Anterior cingulate cortex (tissue), 58 donors: Measurements from ENCODE around the gene SLC7A10.
A peak's percentile ranks its signal among the peaks of the same experiment; 100 is the strongest.
"Not testable (repeated sequence)": the region's sequence is repeated elsewhere in the genome, so short reads cannot be mapped to it uniquely, and the experiment has no call there.

Experiments
- DNase-seq, 58 donors: peaks; one replicate each; lab custom pipeline; 2025; lab: John Stamatoyannopoulos, UW

The SLC7A10 gene

DNA sequence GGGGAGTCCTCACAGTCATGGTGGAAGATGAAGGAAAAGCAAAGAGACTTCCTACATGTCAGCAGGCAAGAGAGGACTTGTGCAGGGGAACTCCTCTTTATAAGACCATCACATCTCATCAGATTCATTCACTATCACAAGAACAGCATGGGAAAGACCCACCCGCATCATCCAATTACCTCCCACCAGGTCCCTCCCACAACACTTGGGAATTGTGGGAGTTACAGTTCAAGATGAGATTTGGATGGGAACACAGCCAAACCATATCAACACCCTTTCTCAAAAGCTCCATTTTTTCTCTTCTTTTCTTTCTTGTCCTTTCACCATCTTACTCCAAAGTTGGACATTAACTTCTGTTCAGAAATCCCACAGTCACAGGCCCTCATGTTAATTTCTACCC lies 36.2 kb downstream of the SLC7A10 start:
- no peak for DNase-seq

DNA sequence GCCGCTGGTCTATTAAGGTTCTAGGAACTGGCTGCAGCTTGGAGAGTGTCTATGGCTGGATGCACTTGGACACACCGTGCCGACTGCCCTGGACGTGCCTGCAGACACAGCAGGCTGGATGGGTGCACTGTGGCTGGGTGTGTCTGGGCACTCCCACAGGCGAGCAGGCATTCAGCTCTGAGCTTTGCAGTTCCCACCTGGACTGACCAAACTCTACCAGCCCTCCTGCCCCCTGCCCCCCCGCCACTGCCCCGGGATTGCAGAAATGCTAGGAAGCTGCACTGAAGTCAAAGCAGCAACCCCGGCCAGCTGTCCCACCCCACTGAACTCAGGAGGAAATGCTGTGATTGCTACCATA lies 38.5 kb downstream of the SLC7A10 start:
- no peak for DNase-seq

DNA sequence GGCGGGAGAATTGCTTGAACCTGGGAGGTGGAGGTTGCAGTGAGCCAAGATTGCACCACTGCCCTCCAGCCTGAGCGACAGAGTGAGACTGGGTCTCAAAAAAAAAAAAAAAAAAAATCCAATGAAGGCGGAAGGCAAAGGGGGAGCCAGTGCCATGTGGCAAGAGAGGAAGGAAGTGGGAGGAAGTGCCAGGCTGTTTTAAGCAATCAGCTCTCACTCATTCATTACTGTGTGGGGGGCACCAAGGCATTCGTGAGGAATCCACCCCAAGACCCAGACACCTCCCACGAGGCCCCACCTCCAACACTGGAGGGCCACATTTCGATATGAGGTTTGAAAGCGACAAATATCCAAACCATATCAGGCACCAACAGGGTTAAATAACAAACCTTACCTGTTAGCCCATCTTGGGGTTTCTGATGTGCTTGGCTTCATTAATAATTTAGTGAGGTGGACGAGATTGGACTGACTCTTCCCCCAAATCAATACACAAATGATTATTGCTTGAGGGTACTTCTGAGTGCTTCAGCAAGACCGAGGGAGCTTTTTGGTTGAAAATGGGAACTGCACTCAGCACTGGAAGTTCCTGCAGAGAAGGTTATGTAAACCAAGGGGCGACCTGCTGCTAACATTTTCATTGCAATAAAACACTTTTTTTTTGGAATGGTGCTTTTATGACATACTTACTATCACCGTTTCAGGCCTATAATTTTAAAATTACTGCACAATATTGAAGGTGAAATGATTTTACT lies 39.0 kb downstream of the SLC7A10 start:
- peak in 2 of 58 donors; percentile 10 to 32 for DNase-seq

DNA sequence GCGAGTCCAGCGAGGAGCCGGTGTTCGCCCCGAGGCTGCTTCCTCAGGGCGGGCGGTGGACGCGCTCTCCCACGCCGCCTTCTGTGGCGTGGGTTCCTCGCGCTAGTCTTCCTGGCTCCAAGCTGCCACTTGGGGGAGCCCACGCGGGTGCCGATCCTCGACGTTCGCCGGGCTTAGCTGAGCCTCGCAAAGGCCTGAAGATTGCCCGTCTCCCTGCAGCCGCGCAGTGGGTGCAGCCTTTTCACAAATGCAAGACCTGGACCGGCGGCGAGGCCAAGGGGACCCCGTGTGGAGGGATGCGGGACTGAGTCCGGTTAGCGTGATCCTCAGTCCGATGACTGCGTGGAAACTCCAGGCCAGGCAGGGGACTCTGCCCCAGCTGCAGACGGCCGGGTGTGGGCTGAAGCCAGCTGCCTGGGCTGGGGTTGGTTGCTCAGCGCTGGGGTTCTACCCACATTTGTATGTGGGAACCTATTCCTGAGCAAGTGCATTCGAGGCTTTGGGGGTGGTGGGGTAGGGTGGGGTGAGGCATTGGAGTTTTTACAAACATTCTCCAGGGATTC lies 48.2 kb downstream of the SLC7A10 start:
- DNase-seq = peak in 10 of 58 donors; percentile 77 to 88 (median 85)

DNA sequence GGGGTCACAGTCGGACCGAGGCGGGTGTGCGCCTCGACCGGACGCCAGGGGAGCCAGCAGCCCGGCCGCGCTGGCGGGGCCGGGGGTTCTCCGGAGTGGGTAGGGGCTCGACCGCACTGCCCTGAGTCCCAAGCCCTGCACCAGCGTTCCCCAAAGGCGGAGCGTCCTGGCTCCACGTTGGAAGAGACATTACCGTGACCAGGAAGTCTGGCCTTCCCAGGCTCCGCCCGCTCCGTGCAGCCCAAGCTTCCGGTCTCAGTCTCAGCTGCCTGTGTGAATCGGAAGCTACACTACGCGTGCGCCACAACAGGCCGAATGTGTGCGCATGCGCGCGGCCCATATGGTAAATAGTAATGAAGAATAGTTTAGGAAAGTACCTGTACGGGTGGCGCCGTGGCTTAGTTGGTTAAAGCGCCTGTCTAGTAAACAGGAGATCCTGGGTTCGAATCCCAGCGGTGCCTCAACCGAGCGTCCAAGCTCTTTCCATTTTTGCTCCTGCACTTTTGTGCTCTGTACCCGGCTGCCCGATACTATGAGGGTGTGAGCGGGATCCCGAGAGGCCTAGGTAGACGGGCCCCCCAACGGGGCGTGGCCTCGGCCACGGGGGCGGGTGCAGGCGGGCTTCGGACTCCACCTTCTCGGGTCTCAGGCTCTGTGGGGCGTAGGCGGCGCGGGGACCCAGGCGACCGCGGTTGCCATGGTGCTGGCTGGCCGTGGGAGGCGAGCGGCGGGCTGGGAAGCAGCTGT lies 48.8 kb downstream of the SLC7A10 start:
- peak; percentile 78 to 100 (median 95) for DNase-seq

DNA sequence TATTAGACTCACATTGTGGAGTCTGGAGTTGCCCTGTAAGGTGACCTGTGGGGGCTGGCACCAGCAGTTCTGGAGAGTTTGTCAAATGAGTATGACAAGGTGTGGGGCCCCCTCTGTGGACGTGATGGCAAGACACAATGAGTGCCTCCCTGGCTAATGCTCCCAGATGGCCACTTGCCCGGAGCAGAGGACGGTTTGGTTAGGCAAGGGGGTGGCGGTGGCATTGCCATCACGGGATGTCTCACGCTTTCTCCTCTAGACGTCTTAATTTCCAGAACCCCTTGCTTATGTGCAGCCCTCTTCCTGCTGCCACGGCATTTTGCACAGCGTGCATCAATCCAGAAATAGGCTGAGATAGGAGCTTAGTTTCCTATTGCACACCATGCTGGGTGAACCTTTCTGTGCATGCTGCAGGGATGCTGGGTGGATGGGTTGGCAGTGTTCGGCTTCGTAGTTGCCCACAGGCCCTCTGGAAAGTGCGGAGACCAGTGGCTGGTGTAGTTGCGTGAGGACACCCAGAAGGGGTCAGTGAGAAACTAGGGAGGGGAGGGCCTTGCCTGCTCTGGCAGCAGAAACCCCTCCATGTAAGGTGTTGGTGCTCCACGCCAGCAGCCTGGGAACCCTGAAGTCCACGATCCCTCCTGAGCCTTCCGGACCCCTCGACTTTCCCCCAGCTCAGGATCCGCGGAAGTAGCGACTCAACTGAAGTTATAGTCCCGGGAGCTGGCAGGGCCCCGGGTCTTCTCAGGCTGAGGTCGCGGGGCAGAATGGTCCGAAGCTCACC lies 49.6 kb downstream of the SLC7A10 start:
- DNase-seq = peak in 13 of 58 donors; percentile 41 to 71 (median 58)

DNA sequence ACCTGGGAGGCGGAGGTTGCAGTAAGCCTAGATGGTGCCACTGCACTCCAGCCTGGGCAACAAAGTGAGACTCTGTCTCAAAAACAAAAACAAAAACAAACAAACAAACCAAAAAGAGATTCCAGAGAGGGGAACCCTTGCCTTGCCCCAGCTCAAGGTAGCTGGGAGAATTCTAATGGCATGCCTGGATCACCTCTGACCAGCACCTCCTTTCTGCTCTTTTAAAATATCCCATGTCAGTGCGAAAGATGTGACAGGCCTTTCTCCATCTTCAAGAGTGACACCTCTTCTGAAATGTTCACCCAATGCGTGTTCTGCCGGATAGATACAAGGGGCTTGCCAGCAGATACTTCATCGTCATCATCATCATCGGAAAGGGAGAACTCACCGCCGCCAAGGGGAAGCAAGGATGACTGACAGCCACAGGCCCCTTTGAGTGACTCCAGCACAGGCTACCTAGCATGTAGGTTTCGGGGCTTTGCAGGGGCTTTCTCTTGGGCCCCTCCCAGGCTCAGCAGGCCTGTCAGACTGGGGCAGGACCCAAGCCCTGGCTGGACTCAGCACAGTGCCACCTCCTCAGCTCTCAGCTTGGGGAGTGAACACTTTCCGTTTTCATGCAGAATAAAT lies 50.4 kb downstream of the SLC7A10 start:
- no peak for DNase-seq

DNA sequence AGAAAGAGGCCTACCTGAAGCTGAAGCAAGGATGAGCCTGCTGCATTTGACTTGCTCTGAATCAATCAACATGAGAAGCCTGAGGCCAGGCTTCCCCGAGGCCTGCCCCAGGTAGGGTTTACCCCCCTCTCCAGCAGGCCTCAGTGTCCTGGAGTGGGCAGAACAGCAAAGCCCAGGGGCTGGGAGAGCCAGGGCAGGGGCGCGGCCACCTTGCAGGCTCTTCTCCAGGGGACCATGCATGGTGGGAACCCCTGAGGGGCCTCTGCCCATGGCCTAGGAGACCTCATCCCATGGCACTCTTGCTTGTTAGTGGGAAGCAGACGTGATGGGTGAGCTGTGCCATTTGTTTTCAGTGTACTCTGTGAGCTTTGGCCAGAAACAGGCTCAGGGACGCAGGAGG lies 51.5 kb downstream of the SLC7A10 start:
- no peak for DNase-seq

DNA sequence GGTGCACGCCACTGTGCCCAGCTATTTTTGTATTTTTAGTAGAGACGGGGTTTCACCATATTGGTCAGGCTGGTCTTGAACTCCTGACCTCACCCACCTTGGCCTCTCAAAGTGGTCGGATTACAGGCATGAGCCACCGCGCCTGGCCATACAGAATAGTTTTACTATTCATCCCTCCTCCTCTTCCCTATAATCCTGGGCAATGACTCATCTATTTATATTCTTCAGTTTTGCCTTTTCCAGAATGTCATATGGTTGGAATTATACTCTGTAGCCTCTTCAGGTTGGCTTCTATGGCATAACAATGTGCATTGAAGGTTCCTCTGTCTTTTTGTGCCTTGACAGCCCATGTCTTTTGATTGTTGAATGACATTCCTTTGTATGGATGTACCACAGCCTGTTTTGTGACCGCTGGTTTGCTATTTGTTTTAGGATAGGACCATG lies 53.7 kb downstream of the SLC7A10 start:
- DNase-seq = no peak

DNA sequence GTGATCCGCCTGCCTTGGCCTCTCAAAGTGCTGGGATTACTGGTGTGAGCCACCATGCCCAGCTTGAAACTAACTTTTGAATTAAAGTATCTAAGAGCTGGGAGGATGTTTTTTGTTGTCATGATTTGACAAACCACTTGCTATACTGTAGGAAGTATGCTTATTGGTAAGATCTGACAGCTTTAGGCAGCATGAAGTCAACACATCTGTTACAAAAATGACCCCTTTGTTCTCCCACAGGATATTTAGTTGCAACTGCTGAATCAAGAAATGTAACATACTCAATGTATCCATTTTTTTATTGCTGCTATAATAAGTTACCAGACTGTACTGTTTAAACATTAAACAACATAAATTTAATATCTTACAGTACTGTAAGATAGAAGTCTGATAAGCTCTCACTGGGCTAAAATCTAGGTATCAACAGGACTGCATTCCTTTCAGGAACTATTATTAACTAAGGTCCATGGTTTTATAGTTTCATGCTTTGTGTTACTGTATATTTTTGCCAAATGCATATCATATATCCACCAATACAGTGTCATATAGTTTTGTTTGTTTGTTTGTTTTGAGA lies 54.3 kb downstream of the SLC7A10 start:
- no peak for DNase-seq

DNA sequence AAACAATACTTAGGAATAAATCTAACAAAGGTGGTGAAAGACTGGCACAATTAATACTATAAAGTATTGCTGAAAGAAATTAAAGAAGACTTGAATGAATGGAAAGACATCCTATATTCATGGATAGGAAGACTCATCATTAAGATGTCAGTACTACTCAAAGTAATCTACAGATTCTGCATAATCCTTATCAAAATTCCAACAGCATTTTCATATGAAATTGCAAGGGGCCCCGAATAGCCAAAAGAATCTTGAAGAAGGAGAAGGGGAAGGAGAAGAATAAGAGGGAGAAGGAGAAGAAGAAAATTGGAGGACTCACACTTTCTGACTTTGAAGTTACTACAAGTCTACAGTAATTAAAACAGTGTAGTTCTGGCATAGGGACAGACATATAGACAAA lies 57.1 kb downstream of the SLC7A10 start:
- no peak for DNase-seq

DNA sequence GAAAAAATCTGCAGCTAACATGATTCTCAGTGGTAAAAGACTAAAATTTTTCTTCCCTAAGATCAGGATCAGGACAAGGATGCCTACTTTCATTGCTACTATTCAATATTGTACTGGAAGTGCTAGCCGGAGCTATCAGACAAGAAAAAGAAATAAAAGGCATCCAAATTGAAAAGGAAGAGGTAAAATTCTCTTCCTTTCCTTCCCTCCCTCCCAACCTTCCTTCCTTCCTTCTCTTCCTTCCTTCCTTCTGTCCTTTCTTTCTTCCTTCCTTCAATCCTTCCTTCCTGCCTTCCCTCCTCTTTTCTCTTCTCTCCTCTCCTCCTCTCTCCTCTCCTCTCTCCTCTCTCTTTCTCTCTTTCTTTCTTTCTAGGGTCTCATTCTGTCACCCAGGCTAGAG lies 58.2 kb downstream of the SLC7A10 start:
- DNase-seq = no peak

DNA sequence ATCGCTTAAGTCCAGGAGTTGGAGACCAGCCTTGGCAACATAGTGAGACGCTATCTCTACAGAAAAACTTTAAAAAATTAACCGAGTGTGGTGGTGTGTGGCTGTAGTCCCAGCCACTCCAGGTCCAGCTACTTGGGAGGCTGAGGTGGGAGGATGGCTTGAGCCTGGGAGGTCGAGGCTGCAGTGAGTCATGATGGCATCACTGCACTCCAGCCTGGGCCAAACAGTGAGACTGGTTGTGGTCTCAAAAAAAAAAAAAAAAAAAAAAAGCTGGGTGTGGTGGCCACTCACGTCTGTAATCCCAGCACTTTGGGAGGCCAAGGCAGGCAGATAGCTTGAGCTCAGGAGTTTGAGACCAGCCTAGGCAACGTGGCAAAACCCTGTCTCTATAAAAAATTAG lies 59.6 kb downstream of the SLC7A10 start:
- not testable (repeated sequence) for DNase-seq

DNA sequence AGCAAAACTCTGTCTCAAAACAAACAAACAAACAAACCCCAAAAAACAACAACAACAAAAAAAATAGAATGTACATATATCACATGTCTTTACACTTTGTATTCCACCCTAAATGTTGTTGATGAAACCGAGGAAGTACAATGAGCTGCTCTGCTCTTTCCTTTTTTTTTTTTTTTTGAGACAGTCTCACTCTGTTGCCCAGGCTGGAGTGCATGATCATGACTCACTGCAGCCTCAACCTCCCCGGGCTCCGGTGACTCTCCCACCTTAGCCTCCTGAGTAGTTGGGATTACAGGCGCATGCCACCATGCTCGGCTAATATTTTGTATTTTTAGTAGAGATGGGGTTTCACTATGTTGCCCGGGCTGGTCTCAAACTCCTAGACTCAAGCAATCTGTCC lies 62.2 kb downstream of the SLC7A10 start:
- no peak for DNase-seq

DNA sequence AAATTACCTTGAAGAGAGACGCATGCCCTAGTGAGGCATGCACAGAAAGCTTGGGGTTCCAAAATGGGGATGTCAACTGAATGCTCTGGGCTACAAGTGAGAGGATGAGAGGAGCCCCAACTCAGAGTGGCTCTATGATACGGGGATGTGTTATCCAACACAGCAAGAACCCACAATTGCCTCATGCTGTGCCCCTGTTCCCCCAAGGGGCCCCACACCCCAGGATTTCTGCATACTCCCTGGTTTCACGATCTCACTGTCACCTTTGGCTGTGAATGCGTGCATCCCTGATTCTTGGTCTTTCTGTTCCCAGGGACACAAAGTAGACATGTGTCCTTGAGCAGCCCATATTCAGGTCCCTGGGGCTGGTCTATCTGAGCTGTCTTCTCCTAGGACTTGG lies 64.4 kb downstream of the SLC7A10 start:
- DNase-seq = no peak

DNA sequence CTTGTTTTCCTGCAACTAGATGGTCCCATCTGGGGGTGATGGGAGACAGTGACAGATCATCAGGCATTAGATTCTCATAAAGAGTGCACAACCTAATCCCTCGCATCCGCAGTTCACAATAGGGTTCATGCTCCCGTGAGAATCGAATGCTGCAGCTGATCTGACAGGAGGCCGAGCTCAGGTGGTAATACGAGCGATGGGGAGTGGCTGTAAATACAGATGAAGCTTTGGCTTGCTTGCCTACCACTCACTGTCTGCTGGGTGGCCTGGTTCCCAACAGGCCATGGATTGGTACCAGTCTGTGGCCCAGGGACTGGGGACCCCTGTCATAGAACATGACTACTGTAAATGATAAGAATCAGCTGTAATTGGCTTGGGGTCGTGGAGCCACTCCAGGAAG lies 65.8 kb downstream of the SLC7A10 start:
- no peak for DNase-seq

DNA sequence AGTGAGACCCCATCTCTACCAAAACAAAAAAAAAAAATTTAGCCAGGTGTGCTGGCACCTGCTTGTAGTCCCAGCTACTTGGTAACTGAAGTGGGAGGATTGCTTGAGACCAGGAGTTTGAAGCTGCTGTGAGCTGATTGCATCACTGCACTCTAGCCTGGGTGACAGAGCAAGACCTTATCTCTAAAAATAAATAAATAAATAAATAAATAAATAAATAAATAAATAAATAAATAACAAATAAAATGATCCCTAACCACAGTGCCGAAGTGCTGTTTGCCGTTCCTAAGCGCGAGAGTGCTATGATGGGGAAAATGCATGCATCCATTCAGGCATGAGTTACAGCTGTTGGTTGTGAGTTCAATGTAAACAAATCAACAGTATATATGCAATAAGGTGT lies 66.5 kb downstream of the SLC7A10 start:
- no peak for DNase-seq
